OCI-LY7 (cell line): Measurements from ENCODE around the gene KRT6C. TPM values are rescaled to one million over a fixed set of nuclear protein-coding genes. Genes with fewer than 3 reads are reported as not detected.

Source experiments
- BruUV-seq: library from RNA; stranded (reverse); fragments of 400-500 nt; replicated peaks from 2 replicates; lab custom pipeline; 2021; lab: Mats Ljungman, UMichigan
- CTCF ChIA-PET: fragments of 300-600 bp; sonication (Branson Sonifier 250); formaldehyde crosslinking; loops from one replicate; lab custom pipeline; 2022; ENCODE audit warnings: antibody characterized with exemption; ENCODE audit not compliant: unreplicated experiment; lab: Charles Lee
- POLR2A ChIA-PET: fragments of 300-600 bp; sonication (Branson Sonifier 250); formaldehyde crosslinking; loops from one replicate; lab custom pipeline; 2022; ENCODE audit warnings: antibody characterized with exemption; lab: Charles Lee
- DNase-seq: peaks from one replicate; pipeline ENCODE4 v3.0.0-alpha.2; 2015; ENCODE audit warnings: low spot score
- H2AFZ ChIP-seq: fragments of 200-600 bp; sonication (generic), shearing (Covaris generic); 2 replicates; pipeline ENCODE4 v1.6.1; 2014; ENCODE audit warnings: mild to moderate bottlenecking, antibody characterized with exemption, low read length, moderate library complexity
- H3K27ac ChIP-seq: fragments of 200-600 bp; sonication (generic); 2 replicates; pipeline ENCODE4 v1.5.1; 2014; ENCODE audit warnings: mixed run types, low read depth, mild to moderate bottlenecking, moderate library complexity, low read length, inconsistent platforms; ENCODE audit not compliant: poor library complexity, severe bottlenecking
- H3K36me3 ChIP-seq: fragments of 200-600 bp; sonication (generic); 2 replicates; pipeline ENCODE4 v1.6.1; 2014; ENCODE audit warnings: mild to moderate bottlenecking, antibody characterized with exemption, low read length, moderate library complexity, mixed read lengths; ENCODE audit not compliant: insufficient read depth
- H3K4me1 ChIP-seq: fragments of 200-600 bp; sonication (generic); 2 replicates; pipeline ENCODE4 v1.5.1; 2014; ENCODE audit warnings: mild to moderate bottlenecking, low read length; ENCODE audit not compliant: insufficient read depth, poor library complexity, severe bottlenecking
- H3K4me2 ChIP-seq: fragments of 200-600 bp; sonication (generic); 2 replicates; pipeline ENCODE4 v1.6.1; 2014; ENCODE audit warnings: mild to moderate bottlenecking, low read length
- H3K4me3 ChIP-seq: fragments of 200-600 bp; sonication (generic); 2 replicates; pipeline ENCODE4 v1.5.1; 2014; ENCODE audit warnings: mild to moderate bottlenecking, low read depth, low read length; ENCODE audit not compliant: poor library complexity, severe bottlenecking
- H3K79me2 ChIP-seq: fragments of 200-600 bp; sonication (generic); 2 replicates; pipeline ENCODE4 v1.6.1; 2016; ENCODE audit warnings: low read depth, mild to moderate bottlenecking, low read length, moderate library complexity, mixed read lengths; ENCODE audit not compliant: insufficient read depth
- H3K9me2 ChIP-seq: fragments of 200-600 bp; sonication (generic); 2 replicates; pipeline ENCODE4 v1.6.1; 2016; ENCODE audit warnings: mild to moderate bottlenecking, low read length, mixed read lengths; ENCODE audit not compliant: insufficient read depth
- H3K9me3 ChIP-seq: fragments of 200-600 bp; sonication (generic); 2 replicates; pipeline ENCODE4 v1.6.1; 2014; ENCODE audit warnings: mild to moderate bottlenecking, mixed run types, low read length, mixed read lengths
- H4K20me1 ChIP-seq: fragments of 200-600 bp; sonication (generic); 2 replicates; pipeline ENCODE4 v1.6.1; 2014; ENCODE audit warnings: mild to moderate bottlenecking, antibody characterized with exemption, low read length, moderate library complexity, mixed read lengths; ENCODE audit not compliant: insufficient read depth
- CTCF ChIP-seq: fragments of 200-600 bp; sonication (generic); conservative IDR thresholded peaks from 2 replicates; pipeline ENCODE4 v1.5.1; 2014; ENCODE audit warnings: mild to moderate bottlenecking, antibody characterized with exemption, low read length, moderate library complexity, mixed read lengths
- EZH2phosphoT487 ChIP-seq: fragments of 200-600 bp; sonication (generic); IDR thresholded peaks from 2 replicates; pipeline ENCODE4 v1.6.1; 2018; ENCODE audit warnings: low read depth, borderline replicate concordance, mild to moderate bottlenecking, mixed run types, antibody characterized with exemption, low read length, moderate library complexity, mixed read lengths
- intact Hi-C: fragments of 100-400 bp; cut with micrococcal nuclease; formaldehyde crosslinking; loops from one replicate; pipeline ENCODE4 v1.10.0; 2022; ENCODE audit not compliant: unreplicated experiment
- total RNA-seq, 2 experiments: library from RNA; depleted of rRNA in 1 of 2; stranded (reverse); fragments of >200 nt in 1 of 2; shearing (Covaris generic) in 1 of 2; gene quantifications; 2 replicates each; pipeline ENCODE4 v1.2.3, GENCODE V29; 2014 to 2022

The KRT6C gene
- total RNA-seq, 2 experiments from 2014 or later, result not detected

DNA sequence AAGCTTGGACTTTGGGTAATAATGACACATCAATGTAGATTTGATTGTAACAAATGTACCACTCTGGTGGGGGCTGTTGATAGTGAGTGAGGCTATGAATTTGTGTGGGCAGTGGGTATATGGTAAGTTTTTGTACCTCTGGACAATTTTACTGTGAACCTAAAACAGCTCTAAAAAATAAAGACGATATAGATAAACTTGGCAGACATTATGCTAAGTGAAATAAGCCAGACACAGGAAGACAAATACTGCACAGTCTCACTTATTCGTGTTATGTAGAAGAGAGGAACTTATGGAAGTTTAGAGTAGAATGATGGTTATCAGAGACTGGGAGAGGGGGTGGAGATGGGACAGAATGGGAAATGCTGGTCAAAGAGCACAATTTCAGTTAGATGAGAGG, 8.7 kb downstream of the KRT6C start:
- no peaks in the 10 kb centered on the region for H3K9me3 ChIP-seq
- no peak overlapping the region for H3K4me3 ChIP-seq
- H3K79me2 ChIP-seq, result no peaks in the 10 kb centered on the region
- no peak for TF ChIP-seq EZH2phosphoT487
- no peak for TF ChIP-seq CTCF
- H4K20me1 ChIP-seq, result no peaks in the 10 kb centered on the region
- H3K9me2 ChIP-seq, result no peaks in the 10 kb centered on the region
- no peak overlapping the region for H3K4me2 ChIP-seq
- intact Hi-C loops, result no loop called here
- no peak overlapping the region for H3K27ac ChIP-seq
- H3K36me3 ChIP-seq, result no peaks in the 10 kb centered on the region
- H3K4me1 ChIP-seq, result no peaks in the 10 kb centered on the region
- ChIA-PET CTCF (no interaction called here), POLR2A (interaction anchor here (1.0 kb wide), 1 partner anchor 13 kb away, joined by 3 read pairs; no protein-coding TSS in a partner anchor)
- H2AFZ ChIP-seq, result no peak overlapping the region
- no TSS peak for BruUV-seq
- no peak for DNase-seq

DNA sequence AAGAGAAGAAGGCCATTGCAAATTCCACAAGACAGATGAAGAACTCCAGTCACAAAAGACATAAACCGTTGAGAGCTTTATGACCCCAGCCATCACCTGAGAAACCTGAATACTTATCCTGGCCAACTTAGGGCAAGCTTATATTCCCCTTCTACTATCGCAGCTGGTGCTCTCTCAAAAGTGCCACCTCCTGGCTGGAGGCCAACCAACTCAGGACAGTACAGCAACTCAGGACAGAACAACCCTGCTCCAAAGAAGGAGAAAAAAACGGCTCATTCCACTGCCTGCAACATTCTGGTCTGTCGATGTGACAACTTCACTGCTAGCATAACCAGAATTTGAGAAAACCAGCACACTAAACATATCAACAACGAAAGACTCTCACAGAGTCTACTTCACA, 11.9 kb downstream of the KRT6C start:
- no peak for TF ChIP-seq CTCF
- TF ChIP-seq EZH2phosphoT487, result no peak

DNA sequence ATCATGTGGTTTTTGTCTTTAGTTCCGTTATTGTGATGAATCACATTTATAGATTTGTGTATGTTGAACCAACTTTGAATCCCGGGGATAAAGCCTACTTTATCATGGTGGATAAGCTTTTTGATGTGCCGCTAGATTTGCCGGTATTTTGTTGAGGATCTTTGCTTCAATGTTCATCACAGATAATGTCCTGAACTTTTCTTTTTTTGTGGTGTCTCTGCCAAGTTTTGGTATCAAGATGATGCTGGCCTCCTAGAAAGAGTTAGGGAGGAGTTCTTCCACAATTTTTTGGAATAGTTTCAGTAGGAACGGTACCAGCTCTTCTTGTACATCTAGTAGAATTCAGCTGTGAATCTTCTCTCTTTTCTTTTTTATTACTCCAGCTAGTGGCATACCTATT, 14.7 kb downstream of the KRT6C start:
- Histone ChIP-seq H3K27ac (no peak overlapping the region), H3K9me3 (no peaks in the 10 kb centered on the region), H3K36me3 (no peaks in the 10 kb centered on the region), H3K4me3 (no peak overlapping the region), H4K20me1 (no peaks in the 10 kb centered on the region), H3K79me2 (no peaks in the 10 kb centered on the region), H3K4me2 (no peak overlapping the region), H3K9me2 (no peaks in the 10 kb centered on the region), H3K4me1 (no peaks in the 10 kb centered on the region), H2AFZ (no peak overlapping the region)
- TF ChIP-seq CTCF (no peak), EZH2phosphoT487 (no peak)
- ChIA-PET CTCF (no interaction called here), POLR2A (interaction anchor here (0.6 kb wide), 1 partner anchor 183 kb away, joined by 3 read pairs; no protein-coding TSS in a partner anchor)
- DNase-seq, result no peak
- intact Hi-C loops, result no loop called here
- BruUV-seq, result no TSS peak

More for the DNA sequence above, 11.9 kb downstream of the KRT6C start:
- H3K9me3 ChIP-seq, result no peaks in the 10 kb centered on the region
- BruUV-seq, result no TSS peak
- no peaks in the 10 kb centered on the region for H3K9me2 ChIP-seq
- POLR2A ChIA-PET, result interaction anchor here (0.9 kb wide), 1 partner anchor 9 kb away, joined by 3 read pairs; no protein-coding TSS in a partner anchor
- DNase-seq, result no peak
- H4K20me1 ChIP-seq, result no peaks in the 10 kb centered on the region
- H3K79me2 ChIP-seq, result no peaks in the 10 kb centered on the region
- intact Hi-C loops, result no loop called here
- no peaks in the 10 kb centered on the region for H3K36me3 ChIP-seq
- CTCF ChIA-PET, result no interaction called here
- H3K27ac ChIP-seq, result no peak overlapping the region
- no peak overlapping the region for H2AFZ ChIP-seq
- no peaks in the 10 kb centered on the region for H3K4me1 ChIP-seq
- H3K4me3 ChIP-seq, result no peak overlapping the region
- no peak overlapping the region for H3K4me2 ChIP-seq
